OCI-LY7 (cell line): Measurements from ENCODE around the gene ETS2. TPM values are rescaled to one million over a fixed set of nuclear protein-coding genes. Genes with fewer than 3 reads are reported as not detected.

Experiments
- BruUV-seq: library from RNA; stranded (reverse); fragments of 400-500 nt; replicated peaks from 2 replicates; lab custom pipeline; 2021; lab: Mats Ljungman, UMichigan
- CTCF ChIA-PET: fragments of 300-600 bp; sonication (Branson Sonifier 250); formaldehyde crosslinking; loops from one replicate; lab custom pipeline; 2022; ENCODE audit warnings: antibody characterized with exemption; ENCODE audit not compliant: unreplicated experiment; lab: Charles Lee
- POLR2A ChIA-PET: fragments of 300-600 bp; sonication (Branson Sonifier 250); formaldehyde crosslinking; loops from one replicate; lab custom pipeline; 2022; ENCODE audit warnings: antibody characterized with exemption; lab: Charles Lee
- DNase-seq: peaks from one replicate; pipeline ENCODE4 v3.0.0-alpha.2; 2015; ENCODE audit warnings: low spot score
- H2AFZ ChIP-seq: fragments of 200-600 bp; sonication (generic), shearing (Covaris generic); 2 replicates; pipeline ENCODE4 v1.6.1; 2014; ENCODE audit warnings: mild to moderate bottlenecking, antibody characterized with exemption, low read length, moderate library complexity
- H3K27ac ChIP-seq: fragments of 200-600 bp; sonication (generic); 2 replicates; pipeline ENCODE4 v1.5.1; 2014; ENCODE audit warnings: mixed run types, low read depth, mild to moderate bottlenecking, moderate library complexity, low read length, inconsistent platforms; ENCODE audit not compliant: poor library complexity, severe bottlenecking
- H3K36me3 ChIP-seq: fragments of 200-600 bp; sonication (generic); 2 replicates; pipeline ENCODE4 v1.6.1; 2014; ENCODE audit warnings: mild to moderate bottlenecking, antibody characterized with exemption, low read length, moderate library complexity, mixed read lengths; ENCODE audit not compliant: insufficient read depth
- H3K4me1 ChIP-seq: fragments of 200-600 bp; sonication (generic); 2 replicates; pipeline ENCODE4 v1.5.1; 2014; ENCODE audit warnings: mild to moderate bottlenecking, low read length; ENCODE audit not compliant: insufficient read depth, poor library complexity, severe bottlenecking
- H3K4me2 ChIP-seq: fragments of 200-600 bp; sonication (generic); 2 replicates; pipeline ENCODE4 v1.6.1; 2014; ENCODE audit warnings: mild to moderate bottlenecking, low read length
- H3K4me3 ChIP-seq: fragments of 200-600 bp; sonication (generic); 2 replicates; pipeline ENCODE4 v1.5.1; 2014; ENCODE audit warnings: mild to moderate bottlenecking, low read depth, low read length; ENCODE audit not compliant: poor library complexity, severe bottlenecking
- H3K79me2 ChIP-seq: fragments of 200-600 bp; sonication (generic); 2 replicates; pipeline ENCODE4 v1.6.1; 2016; ENCODE audit warnings: low read depth, mild to moderate bottlenecking, low read length, moderate library complexity, mixed read lengths; ENCODE audit not compliant: insufficient read depth
- H3K9me2 ChIP-seq: fragments of 200-600 bp; sonication (generic); 2 replicates; pipeline ENCODE4 v1.6.1; 2016; ENCODE audit warnings: mild to moderate bottlenecking, low read length, mixed read lengths; ENCODE audit not compliant: insufficient read depth
- H3K9me3 ChIP-seq: fragments of 200-600 bp; sonication (generic); 2 replicates; pipeline ENCODE4 v1.6.1; 2014; ENCODE audit warnings: mild to moderate bottlenecking, mixed run types, low read length, mixed read lengths
- H4K20me1 ChIP-seq: fragments of 200-600 bp; sonication (generic); 2 replicates; pipeline ENCODE4 v1.6.1; 2014; ENCODE audit warnings: mild to moderate bottlenecking, antibody characterized with exemption, low read length, moderate library complexity, mixed read lengths; ENCODE audit not compliant: insufficient read depth
- EZH2phosphoT487 ChIP-seq: fragments of 200-600 bp; sonication (generic); IDR thresholded peaks from 2 replicates; pipeline ENCODE4 v1.6.1; 2018; ENCODE audit warnings: low read depth, borderline replicate concordance, mild to moderate bottlenecking, mixed run types, antibody characterized with exemption, low read length, moderate library complexity, mixed read lengths
- intact Hi-C: fragments of 100-400 bp; cut with micrococcal nuclease; formaldehyde crosslinking; loops from one replicate; pipeline ENCODE4 v1.10.0; 2022; ENCODE audit not compliant: unreplicated experiment
- total RNA-seq, 2 experiments: library from RNA; depleted of rRNA in 1 of 2; stranded (reverse); fragments of >200 nt in 1 of 2; shearing (Covaris generic) in 1 of 2; gene quantifications; 2 replicates each; pipeline ENCODE4 v1.2.3, GENCODE V29; 2014 to 2022
- TF ChIP-seq, protein P1 (sequence below): fragments of 200-600 bp; sonication (generic); conservative IDR thresholded peaks from 2 replicates; pipeline ENCODE4 v1.5.1; 2014; ENCODE audit warnings: mild to moderate bottlenecking, antibody characterized with exemption, low read length, moderate library complexity, mixed read lengths

Gene ETS2
- total RNA-seq, 2 experiments from 2014 or later, result 9.8 to 24.1 TPM

DNA sequence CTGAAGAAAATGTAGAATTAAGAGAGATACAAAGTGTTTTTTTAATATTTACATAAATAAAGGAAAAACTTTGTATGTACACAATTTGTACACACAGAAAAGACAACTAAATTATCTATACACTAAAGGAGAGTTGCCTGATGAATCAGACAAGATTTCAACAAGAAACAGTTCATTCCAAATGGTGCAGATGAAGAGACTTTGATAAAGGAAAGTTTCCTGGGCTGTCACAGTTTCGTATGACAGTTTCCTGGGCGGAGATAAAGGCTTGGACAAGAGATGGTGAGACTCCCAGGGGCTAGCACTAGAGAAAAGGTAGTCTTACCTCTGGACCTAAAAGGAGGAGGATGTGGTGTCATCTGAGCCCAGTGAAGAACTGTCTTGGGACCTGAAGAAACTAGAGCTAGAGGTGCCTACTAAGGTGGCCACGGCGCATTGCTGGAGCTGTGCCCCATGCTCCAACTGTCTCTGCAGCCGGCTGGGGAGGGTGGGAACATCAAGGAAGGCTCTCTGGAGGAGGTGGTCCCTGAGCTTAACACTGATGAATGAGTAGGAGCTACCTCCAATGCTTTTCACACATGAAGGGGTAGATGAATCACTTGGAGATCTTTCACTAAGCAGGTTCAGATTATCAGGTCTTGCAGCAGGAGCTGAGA lies 32.2 kb downstream of the ETS2 start:
- intact Hi-C loops, result no loop called here
- Histone ChIP-seq H3K27ac (no peak overlapping the region), H3K36me3 (no peaks in the 10 kb centered on the region), H3K9me2 (no peaks in the 10 kb centered on the region), H3K9me3 (no peaks in the 10 kb centered on the region), H4K20me1 (no peaks in the 10 kb centered on the region), H3K4me1 (no peaks in the 10 kb centered on the region), H2AFZ (no peak overlapping the region), H3K4me2 (no peak overlapping the region), H3K4me3 (no peak overlapping the region), H3K79me2 (no peaks in the 10 kb centered on the region)
- BruUV-seq, result no TSS peak
- ChIA-PET CTCF (no interaction called here), POLR2A (interaction anchor here (0.9 kb wide), 1 partner anchor 15 kb away, joined by 3 read pairs; no protein-coding TSS in a partner anchor)
- no peak for TF ChIP-seq EZH2phosphoT487
- TF ChIP-seq, protein P1, sequence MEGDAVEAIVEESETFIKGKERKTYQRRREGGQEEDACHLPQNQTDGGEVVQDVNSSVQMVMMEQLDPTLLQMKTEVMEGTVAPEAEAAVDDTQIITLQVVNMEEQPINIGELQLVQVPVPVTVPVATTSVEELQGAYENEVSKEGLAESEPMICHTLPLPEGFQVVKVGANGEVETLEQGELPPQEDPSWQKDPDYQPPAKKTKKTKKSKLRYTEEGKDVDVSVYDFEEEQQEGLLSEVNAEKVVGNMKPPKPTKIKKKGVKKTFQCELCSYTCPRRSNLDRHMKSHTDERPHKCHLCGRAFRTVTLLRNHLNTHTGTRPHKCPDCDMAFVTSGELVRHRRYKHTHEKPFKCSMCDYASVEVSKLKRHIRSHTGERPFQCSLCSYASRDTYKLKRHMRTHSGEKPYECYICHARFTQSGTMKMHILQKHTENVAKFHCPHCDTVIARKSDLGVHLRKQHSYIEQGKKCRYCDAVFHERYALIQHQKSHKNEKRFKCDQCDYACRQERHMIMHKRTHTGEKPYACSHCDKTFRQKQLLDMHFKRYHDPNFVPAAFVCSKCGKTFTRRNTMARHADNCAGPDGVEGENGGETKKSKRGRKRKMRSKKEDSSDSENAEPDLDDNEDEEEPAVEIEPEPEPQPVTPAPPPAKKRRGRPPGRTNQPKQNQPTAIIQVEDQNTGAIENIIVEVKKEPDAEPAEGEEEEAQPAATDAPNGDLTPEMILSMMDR, result no peak
- no peak for DNase-seq

DNA sequence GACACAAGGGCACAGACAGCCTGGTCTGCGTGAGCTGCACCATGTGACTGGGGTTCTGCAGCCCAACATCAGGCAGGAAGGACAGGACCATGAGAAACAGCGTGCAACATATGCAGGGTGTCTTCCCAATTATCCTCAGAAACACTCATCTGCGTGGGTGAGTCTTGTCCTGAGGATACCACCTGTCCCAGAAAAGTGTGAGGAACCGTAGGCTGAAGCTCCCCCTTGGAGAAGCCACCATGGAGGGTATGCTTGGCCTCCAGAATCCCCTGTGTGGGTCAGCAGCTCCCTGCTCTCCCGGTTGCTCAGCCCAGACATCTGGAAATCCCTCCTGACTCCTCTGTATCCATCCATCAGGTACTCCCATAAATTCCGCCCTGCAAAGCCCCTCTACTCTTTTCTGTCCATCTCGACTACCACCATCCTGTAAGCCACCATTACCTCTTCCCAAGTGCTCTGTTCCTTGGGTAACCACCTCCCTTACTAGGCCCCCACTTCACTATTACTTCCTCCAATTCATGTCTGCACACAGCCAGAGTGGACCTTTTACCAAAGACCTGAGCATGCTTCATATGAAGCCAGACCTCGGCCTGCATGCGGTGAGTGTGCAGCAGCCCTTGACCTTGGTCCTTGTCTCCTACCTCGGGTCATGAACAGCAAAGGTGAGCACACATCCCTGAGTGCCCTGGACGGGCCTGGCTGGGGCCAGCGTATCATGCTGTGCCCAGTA lies 33.0 kb downstream of the ETS2 start:
- ChIA-PET CTCF (no interaction called here), POLR2A (interaction anchor here (0.7 to 0.9 kb wide), 2 partner anchors 15 to 1094 kb away, joined by 3 read pairs; no protein-coding TSS in a partner anchor)
- no peaks in the 10 kb centered on the region for H3K79me2 ChIP-seq
- H3K27ac ChIP-seq, result no peak overlapping the region
- intact Hi-C loops, result no loop called here
- BruUV-seq, result no TSS peak
- no peaks in the 10 kb centered on the region for H3K36me3 ChIP-seq
- no peaks in the 10 kb centered on the region for H4K20me1 ChIP-seq
- H3K9me3 ChIP-seq, result no peaks in the 10 kb centered on the region
- no peak overlapping the region for H3K4me2 ChIP-seq
- TF ChIP-seq, protein P1, result no peak
- TF ChIP-seq EZH2phosphoT487, result no peak
- no peak overlapping the region for H2AFZ ChIP-seq
- DNase-seq, result no peak
- H3K4me1 ChIP-seq, result no peaks in the 10 kb centered on the region
- H3K9me2 ChIP-seq, result no peaks in the 10 kb centered on the region
- no peak overlapping the region for H3K4me3 ChIP-seq
